NCI-H2171 treated with DMSO at 0.1 percent for 48 hours (cell line): ENCODE measurements around the gene GARNL3.

Experiments used
- DNase-seq: peaks from one replicate; lab custom pipeline; 2025; lab: John Stamatoyannopoulos, UW

Gene GARNL3

GRCh38 chr9:127405344-127406125 is 141.0 kb downstream of the GARNL3 start:
- peak; percentile 86 for DNase-seq

DNA sequence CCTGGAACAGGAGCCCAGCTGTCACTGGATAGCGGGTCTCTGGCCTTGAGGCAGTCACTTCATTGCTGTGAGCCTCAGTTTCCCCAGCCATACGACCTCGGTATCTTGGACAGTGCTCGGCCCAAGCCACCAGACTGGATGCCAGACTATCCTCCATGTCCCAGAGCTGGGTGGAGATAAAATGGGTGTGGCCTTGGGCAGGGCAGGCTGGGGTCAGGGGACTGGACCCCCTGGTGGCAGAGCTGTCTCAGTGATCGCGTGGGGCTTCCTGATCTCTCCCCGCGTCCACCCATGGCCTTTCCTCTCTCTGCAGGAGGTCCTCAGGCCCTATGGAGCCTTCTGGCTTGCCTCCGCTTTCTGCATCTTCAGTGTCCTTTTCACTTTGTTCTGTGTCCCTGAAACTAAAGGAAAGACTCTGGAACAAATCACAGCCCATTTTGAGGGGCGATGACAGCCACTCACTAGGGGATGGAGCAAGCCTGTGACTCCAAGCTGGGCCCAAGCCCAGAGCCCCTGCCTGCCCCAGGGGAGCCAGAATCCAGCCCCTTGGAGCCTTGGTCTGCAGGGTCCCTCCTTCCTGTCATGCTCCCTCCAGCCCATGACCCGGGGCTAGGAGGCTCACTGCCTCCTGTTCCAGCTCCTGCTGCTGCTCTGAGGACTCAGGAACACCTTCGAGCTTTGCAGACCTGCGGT is 142.4 kb downstream of the GARNL3 start:
- DNase-seq = no peak

- DNase-seq = no peak
Measured at GRCh38 chr9:127407492-127407843, 142.9 kb downstream of the GARNL3 start.

- DNase-seq = no peak
Measured at GRCh38 chr9:127411122-127411521, 146.5 kb downstream of the GARNL3 start.

DNA sequence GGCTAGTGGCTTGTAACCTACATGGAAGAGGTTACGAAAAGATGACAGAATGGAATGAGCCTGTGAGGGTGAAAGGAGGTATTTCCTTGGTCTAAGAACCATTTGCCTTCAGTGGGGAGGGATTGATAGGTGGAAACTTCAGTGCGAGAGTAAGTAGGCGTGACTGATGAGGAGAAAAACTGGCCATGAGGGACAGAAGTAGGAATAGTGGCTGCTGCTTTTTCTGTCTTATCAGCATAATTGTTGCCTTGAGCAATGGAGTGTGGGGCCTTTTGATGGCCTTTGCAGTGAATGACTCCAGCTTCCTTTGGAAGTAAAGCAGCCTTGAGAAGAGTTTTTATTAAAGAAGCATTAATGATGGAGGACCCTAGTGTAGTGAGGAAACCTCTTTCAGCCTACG is 150.6 kb downstream of the GARNL3 start:
- no peak for DNase-seq

DNA sequence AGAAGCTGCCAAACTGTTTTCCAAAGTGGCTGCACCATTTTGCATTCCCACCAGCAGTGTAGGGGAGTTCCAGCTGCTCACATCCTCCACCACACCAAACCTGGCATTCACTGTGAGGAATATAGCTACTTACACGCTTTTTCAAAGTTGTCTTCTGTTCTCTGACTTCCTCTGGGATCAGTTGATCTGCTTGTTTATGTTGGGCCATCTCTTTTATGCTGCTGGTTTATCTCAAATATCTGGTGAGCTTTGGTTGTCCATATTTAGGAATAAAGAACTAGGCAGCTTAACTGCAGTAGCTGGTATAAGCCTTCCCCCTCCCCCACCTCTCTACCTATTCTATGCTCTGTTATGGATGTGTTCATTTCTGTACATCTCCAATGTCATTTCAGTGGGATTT is 151.1 kb downstream of the GARNL3 start:
- no peak for DNase-seq

DNA sequence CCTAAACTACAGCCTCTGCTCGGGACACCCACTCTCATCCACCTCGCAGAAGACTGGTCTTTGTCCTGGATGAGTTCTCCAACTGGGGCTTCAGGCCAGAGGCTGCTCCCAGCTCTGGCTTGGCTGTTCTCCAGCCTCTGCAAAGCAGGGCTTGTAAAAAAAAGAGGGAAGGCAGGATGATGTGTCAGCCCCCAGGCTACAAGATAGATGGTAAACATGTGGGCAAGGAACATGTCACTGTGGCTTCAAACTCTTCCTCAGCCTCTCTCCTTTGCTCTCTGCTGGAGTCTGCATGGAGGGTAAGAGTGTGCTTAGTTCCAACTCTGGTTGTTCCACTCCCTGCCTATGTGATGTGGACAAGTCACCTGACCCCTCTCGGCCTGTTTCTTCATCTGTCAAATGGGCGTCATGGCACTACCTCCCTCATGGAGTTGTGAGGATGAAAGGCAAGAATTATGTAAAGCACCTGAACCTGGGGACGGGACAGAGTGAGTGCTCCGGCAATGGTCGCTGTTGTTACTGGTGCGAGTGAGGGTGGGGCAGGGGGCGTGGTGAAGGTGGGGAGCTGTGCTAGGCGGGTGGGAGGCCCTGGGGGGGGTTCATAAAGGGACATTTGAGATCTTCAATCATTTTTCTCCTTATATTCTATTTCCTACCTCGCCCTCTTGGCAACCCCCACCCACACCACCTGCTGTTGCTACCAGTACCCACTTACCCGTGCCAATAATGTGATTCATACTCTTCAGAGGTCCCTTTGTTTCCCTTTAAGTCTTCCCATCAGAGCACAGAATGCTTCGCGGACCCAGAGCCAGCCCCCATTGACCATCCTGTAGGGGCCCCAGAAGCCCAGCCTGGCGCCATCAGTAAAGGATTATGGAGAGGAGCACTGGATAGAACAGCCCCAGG is 152.8 kb downstream of the GARNL3 start:
- no peak for DNase-seq

DNA sequence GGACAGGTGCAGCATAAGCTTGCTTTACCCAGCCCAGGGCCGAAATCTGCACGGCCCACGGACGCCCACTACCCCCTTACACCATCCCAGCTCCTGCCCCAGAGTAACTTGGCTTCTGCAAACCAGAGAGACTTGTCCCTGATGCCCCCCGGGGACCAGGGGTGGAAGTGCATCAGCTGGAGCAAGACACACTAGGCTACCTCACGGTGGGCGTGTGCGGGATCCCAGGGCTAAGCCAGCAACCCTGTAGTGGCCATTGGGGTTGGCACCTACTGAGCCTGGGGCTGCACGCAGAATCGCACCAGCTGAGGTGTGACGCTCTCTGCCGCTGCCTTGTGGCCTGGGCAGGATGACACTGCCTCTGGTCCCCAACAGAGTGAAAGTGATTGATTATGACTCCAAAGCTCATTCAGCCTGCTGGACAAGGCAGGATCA is 153.5 kb downstream of the GARNL3 start:
- DNase-seq = peak; percentile 20

GRCh38 chr9:127419348-127419747 is 154.8 kb downstream of the GARNL3 start:
- DNase-seq = no peak

GRCh38 chr9:127421057-127421456 is 156.5 kb downstream of the GARNL3 start:
- DNase-seq = no peak

GRCh38 chr9:127422133-127422782 is 157.7 kb downstream of the GARNL3 start:
- no peak for DNase-seq

- no peak for DNase-seq
Measured at GRCh38 chr9:127422787-127423186, 158.2 kb downstream of the GARNL3 start.

DNA sequence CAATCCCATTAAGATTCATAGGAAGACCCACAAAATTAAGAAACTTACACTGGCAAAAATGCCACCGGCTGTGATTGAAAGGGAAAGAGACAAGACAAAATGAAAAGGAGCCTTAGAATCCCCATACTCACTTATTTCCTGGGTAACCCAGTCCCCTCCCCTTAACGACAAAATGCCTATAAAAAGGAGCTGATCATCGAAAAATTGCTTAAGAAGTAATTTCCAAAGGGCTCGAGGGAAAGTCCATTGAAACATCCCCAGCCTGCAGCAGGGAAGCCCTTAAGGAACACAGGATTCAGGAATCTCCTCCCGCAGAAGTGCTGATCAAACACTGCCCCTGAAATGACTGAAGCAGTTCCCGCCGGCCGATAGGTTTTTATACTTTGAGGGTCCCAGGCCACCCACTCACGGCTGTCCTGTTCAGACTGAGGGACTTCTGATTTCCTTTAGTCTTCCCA is 158.9 kb downstream of the GARNL3 start:
- DNase-seq = no peak

DNA sequence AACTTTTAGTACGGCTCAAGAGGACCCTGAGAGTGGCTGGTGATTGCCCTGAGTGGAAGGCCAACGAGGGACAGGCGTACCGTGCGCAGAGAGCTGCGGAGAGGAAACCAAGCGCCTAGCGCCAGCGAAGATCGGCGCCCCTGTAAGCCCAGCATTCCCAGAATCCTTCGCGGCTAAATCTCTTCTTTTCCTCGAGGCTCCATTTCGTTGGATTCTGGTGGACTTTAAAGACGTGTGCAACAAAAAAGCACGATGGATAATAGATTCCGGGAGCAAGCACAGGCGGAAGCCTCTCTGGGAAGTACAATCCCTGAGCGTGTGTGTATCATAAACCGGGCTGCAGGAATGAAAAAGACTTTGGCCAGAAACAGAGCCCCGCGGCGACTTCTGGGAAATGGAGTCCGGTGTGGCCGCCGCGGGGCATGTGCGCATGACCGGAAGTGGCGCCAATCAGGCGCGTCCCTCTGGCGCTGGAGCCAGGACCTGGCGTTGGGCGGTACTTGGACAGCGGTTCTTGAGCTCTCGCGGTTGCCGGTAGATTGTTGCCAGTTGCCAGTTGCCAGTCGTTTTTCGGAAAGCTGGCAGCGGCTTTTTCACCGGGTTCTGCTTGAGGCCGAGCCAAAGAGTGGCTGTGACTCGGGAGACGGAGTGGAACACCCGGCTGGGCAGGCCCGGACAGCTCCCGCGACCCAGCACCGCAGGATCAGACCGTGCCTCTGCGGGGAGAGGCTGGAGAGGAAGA is 159.5 kb downstream of the GARNL3 start, which contains the start of gene ZNF79:
TSS of gene ZNF79 (plus strand) at position 449 of the 742 bp plus-strand sequence. CDS start 406 bp downstream, outside the sequence.
- peak; percentile 98 for DNase-seq

DNA sequence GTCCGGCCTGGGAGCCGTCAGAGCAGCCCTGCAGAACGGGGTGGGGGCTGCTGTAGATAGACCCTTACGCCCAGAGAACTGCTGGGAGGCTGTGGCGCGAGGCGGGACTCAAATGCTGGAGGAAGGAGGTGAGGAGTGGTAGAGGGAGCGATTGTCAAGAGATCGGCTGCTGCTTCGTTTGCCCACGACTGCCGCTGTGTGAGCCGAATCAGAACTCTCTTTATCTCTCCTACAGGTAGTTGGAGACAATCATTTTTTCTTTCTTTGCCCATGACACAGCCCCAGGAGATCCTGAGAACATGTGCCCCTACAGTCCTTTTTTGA is 160.1 kb downstream of the GARNL3 start:
- peak; percentile 58 for DNase-seq

DNA sequence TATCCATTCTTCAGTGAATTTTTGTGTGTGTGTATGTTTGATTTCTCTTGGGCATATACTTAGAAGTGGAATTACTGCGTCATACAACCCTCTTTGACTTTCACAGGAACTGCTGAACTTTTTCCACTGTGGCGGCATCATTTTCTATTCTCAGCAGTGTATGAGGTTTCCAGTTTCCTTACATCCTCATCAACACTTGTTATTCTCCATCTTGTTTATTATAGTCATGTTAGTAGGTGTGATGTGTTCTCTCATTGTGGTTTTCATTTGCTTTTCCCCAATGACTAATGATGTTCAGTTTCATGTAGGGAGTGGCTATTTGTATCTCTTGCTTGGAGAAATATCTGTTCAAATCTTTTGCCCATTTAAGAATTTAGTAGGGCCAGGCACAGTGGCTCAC is 162.2 kb downstream of the GARNL3 start:
- DNase-seq = no peak

- no peak for DNase-seq
Measured at GRCh38 chr9:127428348-127428747, 163.8 kb downstream of the GARNL3 start.

GRCh38 chr9:127430415-127430814 is 165.8 kb downstream of the GARNL3 start:
- no peak for DNase-seq

GRCh38 chr9:127437497-127438264 is 173.1 kb downstream of the GARNL3 start:
- no peak for DNase-seq

DNA sequence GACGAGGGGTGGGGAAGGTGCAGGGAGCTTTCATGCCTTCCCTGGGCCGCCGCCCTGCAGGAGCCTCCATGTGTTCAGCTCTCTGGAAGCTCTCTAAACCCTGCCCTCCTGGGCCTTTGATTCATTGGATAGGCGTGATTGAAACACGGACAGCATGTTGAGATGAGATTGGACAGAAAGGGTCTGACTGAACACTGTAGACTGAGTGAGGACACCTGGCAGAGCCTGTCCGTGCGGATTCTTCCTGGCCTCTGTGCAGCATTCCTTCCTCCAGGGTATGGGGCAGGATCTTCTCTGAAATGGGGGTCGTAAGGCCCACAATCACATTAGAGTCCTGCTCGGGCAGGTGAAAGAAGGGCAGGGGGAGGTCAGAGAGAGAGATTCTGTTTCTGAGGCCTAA is 173.8 kb downstream of the GARNL3 start:
- DNase-seq = no peak
